ENCODE measurements around the gene UBL4B. TPM values are rescaled to one million over a fixed set of nuclear protein-coding genes. Genes with fewer than 3 reads are reported as not detected.
A peak's percentile ranks its signal among the peaks of the same experiment; 100 is the strongest.

Gene UBL4B
- total and polyA plus RNA-seq, 9 of the 15 experiments (the other 6 are each of a cell fraction or from before 2014, with no cell fraction given), result not detected

- no peak for TF ChIP-seq ZNF124 (CRISPR knock-in tag; IDR thresholded peaks at IDR 0.05)
- TF ChIP-seq BRCA1 (IDR thresholded peaks at IDR 0.05), result no peak
- no peak for TF ChIP-seq BRCA1 (CRISPR knock-in tag; IDR thresholded peaks at IDR 0.05)
- no peak for TF ChIP-seq ZNF431 (CRISPR knock-in tag; IDR thresholded peaks at IDR 0.05)
- no peak for TF ChIP-seq RFX5 (IDR thresholded peaks at IDR 0.05; ENCODE audit: low read depth, low read length)
- TF ChIP-seq VEZF1 (CRISPR knock-in tag; IDR thresholded peaks at IDR 0.05), result 0 out of 2 replicates have a peak, but pooled peaks have one; percentile 15
- no peak for TF ChIP-seq SIRT6 (IDR thresholded peaks at IDR 0.05; ENCODE audit: low read depth, low read length)
- TF ChIP-seq DLX4 (CRISPR knock-in tag; IDR thresholded peaks at IDR 0.05), result no peak
- TF ChIP-seq HOMEZ (CRISPR knock-in tag; IDR thresholded peaks at IDR 0.05), result no peak
- peak; percentile 42 for TF ChIP-seq TEAD4 (IDR thresholded peaks at IDR 0.05; ENCODE audit: low read length)
- TF ChIP-seq TEAD4 (CRISPR knock-in tag; IDR thresholded peaks at IDR 0.05; ENCODE audit: borderline replicate concordance), result no peak
- TF ChIP-seq ELF1 (tag; IDR thresholded peaks at IDR 0.05), result no peak
- TF ChIP-seq, protein P1, sequence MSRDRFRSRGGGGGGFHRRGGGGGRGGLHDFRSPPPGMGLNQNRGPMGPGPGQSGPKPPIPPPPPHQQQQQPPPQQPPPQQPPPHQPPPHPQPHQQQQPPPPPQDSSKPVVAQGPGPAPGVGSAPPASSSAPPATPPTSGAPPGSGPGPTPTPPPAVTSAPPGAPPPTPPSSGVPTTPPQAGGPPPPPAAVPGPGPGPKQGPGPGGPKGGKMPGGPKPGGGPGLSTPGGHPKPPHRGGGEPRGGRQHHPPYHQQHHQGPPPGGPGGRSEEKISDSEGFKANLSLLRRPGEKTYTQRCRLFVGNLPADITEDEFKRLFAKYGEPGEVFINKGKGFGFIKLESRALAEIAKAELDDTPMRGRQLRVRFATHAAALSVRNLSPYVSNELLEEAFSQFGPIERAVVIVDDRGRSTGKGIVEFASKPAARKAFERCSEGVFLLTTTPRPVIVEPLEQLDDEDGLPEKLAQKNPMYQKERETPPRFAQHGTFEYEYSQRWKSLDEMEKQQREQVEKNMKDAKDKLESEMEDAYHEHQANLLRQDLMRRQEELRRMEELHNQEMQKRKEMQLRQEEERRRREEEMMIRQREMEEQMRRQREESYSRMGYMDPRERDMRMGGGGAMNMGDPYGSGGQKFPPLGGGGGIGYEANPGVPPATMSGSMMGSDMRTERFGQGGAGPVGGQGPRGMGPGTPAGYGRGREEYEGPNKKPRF (IDR thresholded peaks at IDR 0.05; ENCODE audit: low read depth, low read length), result no peak
- TF ChIP-seq RNF2 (IDR thresholded peaks at IDR 0.05), result no peak; the same call in 1 of the 2 replicates
- no peak for TF ChIP-seq STAT5A (IDR thresholded peaks at IDR 0.05; ENCODE audit: borderline replicate concordance, low read length)
- no peak for TF ChIP-seq CGGBP1 (CRISPR knock-in tag; IDR thresholded peaks at IDR 0.05)
- TF ChIP-seq ARID1B (IDR thresholded peaks at IDR 0.05), result peak; percentile 35; the same call in 1 of the 2 replicates
- TF ChIP-seq SMARCC2 (IDR thresholded peaks at IDR 0.05; ENCODE audit: low read depth), result no peak
- no peak for TF ChIP-seq ELF2 (CRISPR knock-in tag; IDR thresholded peaks at IDR 0.05)
- TF ChIP-seq MXD1 (CRISPR knock-in tag; IDR thresholded peaks at IDR 0.05; ENCODE audit: borderline replicate concordance, poor library complexity, severe bottlenecking), result no peak
- no peak for TF ChIP-seq SUPT5H (IDR thresholded peaks at IDR 0.05)
- TF ChIP-seq, protein P2, sequence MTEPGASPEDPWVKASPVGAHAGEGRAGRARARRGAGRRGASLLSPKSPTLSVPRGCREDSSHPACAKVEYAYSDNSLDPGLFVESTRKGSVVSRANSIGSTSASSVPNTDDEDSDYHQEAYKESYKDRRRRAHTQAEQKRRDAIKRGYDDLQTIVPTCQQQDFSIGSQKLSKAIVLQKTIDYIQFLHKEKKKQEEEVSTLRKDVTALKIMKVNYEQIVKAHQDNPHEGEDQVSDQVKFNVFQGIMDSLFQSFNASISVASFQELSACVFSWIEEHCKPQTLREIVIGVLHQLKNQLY (CRISPR knock-in tag; conservative IDR thresholded peaks at IDR 0.05), result no peak
Observed at GRCh38 chr1:110089561-110090275, 22.5 kb upstream of the UBL4B start (continued).
